OCI-M2 (cell line): ENCODE results near the gene PIAS4.
"Not testable (repeated sequence)": the region's sequence is repeated elsewhere in the genome, so short reads cannot be mapped to it uniquely, and the experiment has no call there.

Source experiments
- DNase-seq: peaks from one replicate; lab custom pipeline; 2025; ENCODE audit not compliant: unreplicated experiment; lab: John Stamatoyannopoulos, UW

PIAS4 gene, protein sequence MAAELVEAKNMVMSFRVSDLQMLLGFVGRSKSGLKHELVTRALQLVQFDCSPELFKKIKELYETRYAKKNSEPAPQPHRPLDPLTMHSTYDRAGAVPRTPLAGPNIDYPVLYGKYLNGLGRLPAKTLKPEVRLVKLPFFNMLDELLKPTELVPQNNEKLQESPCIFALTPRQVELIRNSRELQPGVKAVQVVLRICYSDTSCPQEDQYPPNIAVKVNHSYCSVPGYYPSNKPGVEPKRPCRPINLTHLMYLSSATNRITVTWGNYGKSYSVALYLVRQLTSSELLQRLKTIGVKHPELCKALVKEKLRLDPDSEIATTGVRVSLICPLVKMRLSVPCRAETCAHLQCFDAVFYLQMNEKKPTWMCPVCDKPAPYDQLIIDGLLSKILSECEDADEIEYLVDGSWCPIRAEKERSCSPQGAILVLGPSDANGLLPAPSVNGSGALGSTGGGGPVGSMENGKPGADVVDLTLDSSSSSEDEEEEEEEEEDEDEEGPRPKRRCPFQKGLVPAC

GRCh38 chr19:4007021-4007835 is at the start of gene PIAS4:
PIAS4 (plus strand) TSS chr19:4007736; CDS start chr19:4007761, 25 bp downstream.
- peak; percentile 26 for DNase-seq

DNA sequence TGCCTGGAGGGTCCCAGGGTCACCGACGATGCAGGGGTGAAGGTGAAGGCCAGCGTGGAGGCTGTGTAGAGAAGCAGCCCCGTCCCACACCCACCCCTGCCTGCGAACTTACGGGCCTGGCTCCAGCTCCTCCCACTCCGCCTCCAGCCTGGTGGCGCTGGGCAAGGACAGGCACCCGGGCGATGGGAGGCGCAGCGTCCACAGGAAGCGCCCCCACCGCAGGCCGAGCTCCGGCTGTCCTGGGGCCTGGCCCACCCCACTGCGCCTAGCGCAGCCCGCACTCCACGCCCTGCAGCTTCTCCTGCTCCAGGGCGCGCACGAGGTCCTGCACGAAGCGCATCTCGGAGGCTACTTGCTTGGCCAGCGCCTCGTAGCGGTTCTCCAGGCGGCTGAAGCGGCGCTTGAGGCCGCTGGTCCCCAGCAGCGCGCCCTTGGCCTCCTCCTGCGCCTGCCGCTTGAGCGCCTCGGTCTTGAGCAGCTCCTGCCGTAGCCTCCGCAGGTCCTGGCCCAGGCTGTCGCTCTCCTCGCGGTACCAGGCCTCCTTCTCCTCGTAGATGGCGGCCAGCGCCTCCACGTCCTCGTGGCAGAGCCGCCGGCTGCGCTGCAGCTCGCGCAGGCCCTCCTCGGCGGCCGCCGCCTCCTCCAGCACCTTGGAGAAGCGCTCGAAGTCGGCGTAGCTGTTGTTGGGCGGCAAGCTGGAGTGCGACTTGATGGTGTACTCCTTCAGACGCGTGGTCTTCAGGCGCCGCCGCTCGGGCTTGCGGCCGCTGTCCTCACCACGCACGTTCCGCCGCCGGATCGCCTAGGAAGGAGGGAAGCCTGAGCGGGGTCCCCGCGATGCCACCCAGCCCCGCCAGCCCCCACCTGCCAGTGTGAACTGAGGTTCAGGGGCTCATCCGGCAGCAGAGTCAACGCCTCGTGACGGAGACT is 48.4 kb upstream of the PIAS4 start:
- DNase-seq = no peak

- DNase-seq = no peak
Observed at GRCh38 chr19:3959766-3960131, 47.8 kb upstream of the PIAS4 start.

DNA sequence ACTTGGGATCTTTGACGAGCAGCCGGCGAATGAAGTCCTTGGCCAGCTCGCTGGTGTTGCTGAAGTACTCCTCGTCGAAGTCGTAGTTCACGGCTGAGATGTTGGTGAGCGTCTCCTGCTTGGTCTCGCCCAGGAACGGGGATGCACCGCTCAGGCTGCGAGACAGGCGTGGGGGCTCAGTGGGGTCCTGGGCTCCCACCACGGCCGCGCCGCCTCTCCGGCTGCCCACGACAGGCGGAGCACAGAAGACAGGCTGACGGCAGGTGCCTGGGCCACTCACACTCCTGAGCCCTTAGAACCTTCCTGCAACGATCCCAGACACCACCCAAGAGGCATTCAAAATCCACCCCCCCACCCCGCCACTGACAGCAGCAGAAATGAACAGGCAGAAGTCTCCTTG is 46.5 kb upstream of the PIAS4 start:
- DNase-seq = no peak

DNA sequence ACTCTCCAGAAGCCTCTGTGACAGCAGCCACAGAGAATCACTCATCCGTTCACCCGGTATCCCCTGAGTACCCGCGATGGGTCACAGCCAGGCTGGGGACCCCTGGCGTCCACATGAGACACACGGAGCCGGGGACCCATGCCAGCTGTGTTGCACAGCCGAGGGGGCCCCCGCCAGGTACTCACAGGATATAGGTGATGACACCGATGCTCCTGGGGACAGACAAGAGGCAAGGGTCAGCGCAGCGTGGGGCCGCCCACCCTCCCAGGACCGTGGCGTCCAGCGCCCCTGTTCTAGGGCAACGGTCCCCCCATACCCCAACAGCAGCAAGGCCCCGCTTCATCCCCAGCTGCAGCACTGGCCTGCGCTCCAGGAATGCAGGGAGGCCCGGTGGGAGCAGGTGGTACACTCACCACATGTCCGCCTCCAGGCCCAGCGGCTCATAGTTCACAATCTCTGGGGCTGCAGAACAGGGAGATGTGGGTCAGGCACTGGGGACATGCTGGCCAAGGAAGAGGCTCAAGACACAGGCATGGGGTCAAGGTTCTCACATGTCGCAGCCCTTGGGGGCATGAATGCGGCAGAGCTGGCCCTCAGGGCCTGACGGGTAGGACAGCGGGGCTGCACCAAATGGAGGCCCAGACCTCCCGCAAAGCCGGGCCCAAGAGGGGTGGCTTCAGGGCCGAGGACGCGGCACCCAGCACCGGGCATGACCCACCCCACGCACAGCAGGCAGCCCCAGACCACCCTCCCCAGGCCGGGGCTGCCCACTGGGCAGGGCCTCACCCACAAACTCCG is 43.9 kb upstream of the PIAS4 start:
- no peak for DNase-seq

DNA sequence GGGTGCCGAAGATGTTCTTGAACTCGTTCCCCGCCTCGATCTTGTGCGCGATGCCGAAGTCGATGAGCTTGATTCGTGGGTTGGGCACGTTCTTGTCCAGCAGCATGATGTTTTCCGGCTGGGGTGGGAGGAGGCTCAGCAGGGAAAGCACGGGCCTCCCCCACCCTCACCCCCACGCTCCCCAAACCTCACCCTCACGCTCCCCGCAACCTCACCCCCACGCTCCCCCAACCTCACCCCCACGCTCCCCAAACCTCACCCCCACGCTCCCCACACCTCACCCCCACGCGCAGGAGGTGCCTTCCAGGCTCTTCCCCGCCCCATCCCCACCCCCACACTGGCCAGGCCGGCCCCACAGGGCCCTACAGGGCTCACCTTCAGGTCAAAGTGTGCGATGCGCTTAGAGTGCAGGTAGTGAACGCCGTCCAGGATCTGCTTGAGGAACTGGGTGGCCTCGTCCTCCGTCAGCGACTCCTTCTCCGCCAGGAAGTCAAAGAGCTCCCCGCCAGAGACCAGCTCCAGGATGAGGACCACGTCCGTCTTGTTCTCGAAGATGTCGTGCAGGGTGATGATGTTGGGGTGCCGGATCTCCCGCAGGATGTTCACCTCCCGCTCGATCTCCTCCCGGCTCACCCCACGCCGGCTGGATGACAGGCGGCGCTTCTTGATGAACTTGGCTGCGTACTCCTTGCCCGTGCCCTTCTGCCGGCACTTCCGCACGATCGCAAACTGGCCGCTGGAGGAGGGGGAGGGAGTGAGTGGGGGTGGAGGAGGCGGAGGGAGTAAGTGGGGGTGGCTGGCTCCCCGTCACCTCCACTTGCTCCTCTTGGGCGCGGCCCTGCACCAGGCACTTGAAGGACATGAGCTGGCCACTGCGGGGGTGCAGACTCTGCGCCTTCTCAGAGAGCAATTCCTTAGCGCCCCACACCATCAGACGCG is 43.0 kb upstream of the PIAS4 start:
- no peak for DNase-seq

DNA sequence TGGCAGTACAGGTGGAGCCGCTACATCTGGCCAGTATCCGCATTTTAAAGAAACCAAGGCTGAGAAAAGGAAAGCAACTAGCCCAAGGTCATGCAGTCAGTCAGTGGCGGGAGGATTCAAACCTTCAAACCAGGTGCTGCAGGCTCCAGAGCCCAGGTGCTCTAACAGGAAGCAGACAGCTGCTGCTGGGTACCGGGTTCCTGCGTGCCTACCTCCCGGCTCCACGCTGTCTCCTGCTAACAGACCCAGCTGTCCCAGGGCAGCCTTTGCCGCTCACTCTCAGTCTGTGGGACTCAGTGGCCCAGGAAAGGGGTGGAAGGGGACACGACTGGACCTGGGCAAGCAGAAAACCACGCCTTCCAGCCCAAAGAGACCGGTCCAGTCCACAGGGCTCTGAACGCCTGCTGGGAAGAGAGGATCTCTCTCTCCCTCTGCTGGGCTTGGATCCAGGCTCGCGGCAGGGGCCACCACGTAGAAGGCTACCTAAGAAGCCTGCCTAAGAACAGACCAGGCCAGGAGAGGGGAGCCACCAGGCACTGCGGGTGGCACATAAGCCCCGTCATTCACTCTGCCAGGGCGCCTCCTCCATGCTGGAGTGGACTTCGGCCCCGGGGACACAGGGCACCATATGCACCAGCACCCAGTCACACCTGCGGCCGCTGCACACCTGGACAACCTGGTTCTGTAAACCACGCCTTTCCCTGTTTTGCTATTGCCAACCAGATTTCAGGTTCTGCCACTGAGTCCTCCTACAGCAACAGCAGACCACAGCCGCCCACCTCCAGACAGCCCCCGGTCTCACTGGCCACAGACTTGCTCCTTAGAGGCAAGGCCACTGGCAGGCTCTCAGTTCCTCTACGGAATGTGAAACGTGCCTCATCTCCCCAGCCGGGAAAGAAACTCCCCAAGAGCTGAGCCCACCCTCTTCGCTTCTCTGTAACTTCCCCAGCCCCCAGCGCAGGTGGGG is 41.2 kb upstream of the PIAS4 start:
- no peak for DNase-seq

GRCh38 chr19:3967983-3968382 is 39.6 kb upstream of the PIAS4 start:
- not testable (repeated sequence) for DNase-seq

DNA sequence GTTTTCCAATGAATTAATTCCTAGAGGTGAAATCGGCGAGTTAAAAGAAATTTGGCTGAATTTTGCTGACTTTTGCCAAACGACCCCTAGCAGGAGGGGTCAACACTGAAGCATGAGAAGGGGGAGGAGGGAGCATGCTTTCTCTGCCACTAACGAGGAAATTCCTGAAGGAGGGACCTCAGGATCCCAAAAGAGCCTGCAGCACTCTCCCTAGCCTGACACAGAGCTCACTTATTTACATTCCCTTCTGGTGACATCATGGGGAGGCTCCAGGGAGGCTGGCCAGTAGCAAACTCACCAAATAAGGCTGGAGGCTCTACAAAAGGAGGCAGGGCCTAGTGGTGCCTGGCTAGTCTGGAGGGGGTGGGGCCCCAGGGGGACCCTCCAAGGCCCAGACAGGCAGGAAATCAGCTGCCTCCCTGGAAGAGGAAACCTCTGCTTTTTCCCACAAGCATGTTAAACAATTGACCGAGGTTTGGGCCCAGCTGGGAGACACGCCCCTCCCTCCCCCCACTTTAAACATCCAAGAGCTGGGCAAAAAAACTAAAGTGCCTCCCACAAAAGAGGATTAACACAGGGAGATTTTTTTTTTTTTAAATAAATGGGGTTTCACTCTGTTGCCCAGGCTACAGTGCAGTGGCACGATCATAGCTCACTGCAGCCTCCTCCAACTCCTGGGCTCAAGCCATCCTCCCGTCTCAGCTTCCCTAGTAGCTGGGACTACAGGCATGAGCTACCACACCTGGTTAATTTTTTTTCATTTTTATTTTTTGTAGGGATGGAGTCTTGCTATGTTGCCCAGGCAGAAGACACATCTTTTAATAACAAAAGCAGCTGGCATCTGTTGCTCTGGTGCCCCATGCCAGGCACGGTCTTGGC is 38.7 kb upstream of the PIAS4 start:
- DNase-seq = no peak

DNA sequence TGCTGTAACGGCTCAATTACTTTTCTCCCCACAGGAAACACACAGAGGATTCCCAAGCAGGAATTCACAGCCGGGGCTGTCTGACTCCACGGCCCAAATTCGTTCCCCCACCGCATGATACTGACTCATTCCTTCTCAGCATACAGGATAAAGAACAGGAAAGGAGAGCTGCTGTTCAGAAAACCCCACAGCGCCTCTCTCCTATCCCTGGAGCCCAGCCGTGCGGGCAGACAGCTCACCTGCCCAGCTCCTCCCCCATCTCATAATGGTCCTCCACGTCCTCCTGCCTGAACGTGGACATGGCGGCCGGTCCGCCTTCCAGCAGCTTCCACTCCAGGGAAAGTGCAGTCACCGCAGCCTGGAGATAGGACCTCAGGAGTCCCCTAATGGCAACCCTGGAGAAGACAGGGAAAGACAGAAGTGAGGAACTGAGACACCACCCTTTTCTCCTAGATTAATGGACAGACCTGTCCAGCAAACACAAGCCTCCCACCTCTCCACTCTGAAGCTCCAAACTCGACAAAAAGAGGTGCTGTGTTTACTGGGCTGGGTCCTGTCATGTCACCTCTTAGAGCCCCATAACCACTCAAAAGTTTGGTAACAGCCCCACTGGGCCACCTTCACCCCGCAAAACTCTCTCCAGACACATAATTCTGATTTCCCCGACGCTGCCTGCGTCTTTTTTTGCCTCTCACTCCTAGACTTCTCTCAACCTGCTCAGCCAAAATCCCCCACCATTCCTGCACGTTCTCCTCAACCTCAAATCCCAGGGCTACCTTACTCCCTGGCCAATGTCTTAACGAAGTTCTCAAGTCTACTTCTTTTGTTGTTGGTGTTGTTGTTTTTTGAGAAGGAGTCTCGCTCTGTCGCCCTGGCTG is 37.9 kb upstream of the PIAS4 start:
- no peak for DNase-seq

- DNase-seq = no peak
Observed at GRCh38 chr19:3970313-3970807, 37.2 kb upstream of the PIAS4 start.

- DNase-seq = peak; percentile 42
Observed at GRCh38 chr19:3970808-3971598, 36.5 kb upstream of the PIAS4 start, which contains the start of gene DAPK3. DAPK3 (minus strand) TSS chr19:3971099; CDS start chr19:3969735, 1,364 bp downstream.

DNA sequence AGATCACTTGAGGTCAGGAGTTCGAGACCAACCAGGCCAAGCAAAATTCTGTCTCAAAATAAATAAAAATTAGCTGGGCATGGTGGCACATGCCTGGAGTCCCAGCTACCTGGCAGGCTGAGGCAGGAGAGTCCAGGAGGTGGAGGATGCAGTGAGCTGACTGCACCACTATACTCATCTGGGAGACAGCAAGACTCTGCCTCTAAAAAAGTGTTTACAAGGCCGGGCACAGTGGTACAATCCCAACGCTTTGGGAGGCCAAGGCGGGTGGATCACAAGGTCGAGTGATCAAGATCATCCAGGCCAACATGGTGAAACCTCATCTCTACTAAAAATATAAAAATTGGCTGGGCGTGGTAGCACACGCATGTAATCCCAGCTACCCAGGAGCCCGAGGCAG is 32.4 kb upstream of the PIAS4 start:
- no peak for DNase-seq

GRCh38 chr19:3975637-3976087 is 31.9 kb upstream of the PIAS4 start:
- DNase-seq = no peak
